Omental fat pad (tissue), 4 donors: ENCODE measurements around the gene DUSP16. TPM values are rescaled to one million over a fixed set of nuclear protein-coding genes. Genes with fewer than 3 reads are reported as not detected.
A peak's percentile ranks its signal among the peaks of the same experiment; 100 is the strongest.

Source experiments
- ATAC-seq: fragments of 150-250 bp; one replicate; pipeline ENCODE4 v1.9.1; 2016; ENCODE audit warnings: mild to moderate bottlenecking, moderate library complexity; ENCODE audit not compliant: low FRiP score
- DNase-seq: peaks from one replicate; pipeline ENCODE4 v3.0.0-alpha.2; 2019; ENCODE audit warnings: low spot score
- total RNA-seq, 4 donors: library from RNA; depleted of rRNA; stranded (reverse); fragments of >200 nt; gene quantifications; one replicate each; pipeline ENCODE4 v1.1.0, GENCODE V29; 2016
- TF ChIP-seq, protein P1 (sequence below), 3 donors: fragments of 450-650 bp; IDR thresholded peaks; one replicate each; pipeline ENCODE4 v1.5.1; 2016 to 2017; ENCODE audit warnings: antibody characterized with exemption in 3 of 3, mild to moderate bottlenecking in 3 of 3, moderate library complexity in 2 of 3

Gene DUSP16
- total RNA-seq, 4 donors from 2014 or later: 18.2 to 29.6 (median 18.7) TPM

DNA sequence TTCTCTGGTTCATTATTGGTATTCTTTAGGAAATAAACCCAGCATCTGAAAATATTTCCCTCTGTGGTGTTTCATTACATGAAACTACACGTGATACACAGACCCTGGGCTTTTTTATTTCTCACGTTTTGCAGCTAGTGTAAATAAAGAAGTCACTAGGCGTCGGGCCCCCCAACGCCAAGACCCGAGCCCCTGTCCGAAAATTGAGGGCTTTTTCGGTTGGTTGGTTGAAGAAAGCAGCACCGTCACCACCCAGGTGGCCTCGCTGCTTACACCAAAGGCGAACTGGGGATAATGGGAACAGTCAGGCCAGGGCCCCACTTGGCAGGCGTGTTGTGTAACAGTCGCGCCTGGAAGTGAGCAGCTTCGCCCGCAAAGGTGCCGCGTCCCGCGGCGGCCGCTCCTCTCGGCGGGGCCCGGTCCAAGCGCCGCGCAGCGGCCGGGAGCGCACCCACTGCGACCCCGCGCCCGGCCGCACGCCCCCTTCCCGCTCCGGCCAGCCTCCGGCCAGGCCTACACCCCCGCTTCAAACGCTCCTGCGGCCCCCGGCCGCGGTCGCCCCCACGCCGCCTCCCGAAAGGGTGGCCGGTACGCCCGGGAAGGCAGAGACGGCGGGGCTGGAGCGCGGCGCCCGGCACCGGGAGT lies 1.2 kb downstream of the DUSP16 start:
- DNase-seq (no peak), ATAC-seq (peak; percentile 26)
- TF ChIP-seq, protein P1, sequence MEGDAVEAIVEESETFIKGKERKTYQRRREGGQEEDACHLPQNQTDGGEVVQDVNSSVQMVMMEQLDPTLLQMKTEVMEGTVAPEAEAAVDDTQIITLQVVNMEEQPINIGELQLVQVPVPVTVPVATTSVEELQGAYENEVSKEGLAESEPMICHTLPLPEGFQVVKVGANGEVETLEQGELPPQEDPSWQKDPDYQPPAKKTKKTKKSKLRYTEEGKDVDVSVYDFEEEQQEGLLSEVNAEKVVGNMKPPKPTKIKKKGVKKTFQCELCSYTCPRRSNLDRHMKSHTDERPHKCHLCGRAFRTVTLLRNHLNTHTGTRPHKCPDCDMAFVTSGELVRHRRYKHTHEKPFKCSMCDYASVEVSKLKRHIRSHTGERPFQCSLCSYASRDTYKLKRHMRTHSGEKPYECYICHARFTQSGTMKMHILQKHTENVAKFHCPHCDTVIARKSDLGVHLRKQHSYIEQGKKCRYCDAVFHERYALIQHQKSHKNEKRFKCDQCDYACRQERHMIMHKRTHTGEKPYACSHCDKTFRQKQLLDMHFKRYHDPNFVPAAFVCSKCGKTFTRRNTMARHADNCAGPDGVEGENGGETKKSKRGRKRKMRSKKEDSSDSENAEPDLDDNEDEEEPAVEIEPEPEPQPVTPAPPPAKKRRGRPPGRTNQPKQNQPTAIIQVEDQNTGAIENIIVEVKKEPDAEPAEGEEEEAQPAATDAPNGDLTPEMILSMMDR (IDR thresholded peaks at IDR 0.05): no peak

- ATAC-seq: peak; percentile 72
- no peak for DNase-seq
- TF ChIP-seq, protein P1 (IDR thresholded peaks at IDR 0.05): no peak
Observed at GRCh38 chr12:12560587-12561370, 1.9 kb downstream of the DUSP16 start.

DNA sequence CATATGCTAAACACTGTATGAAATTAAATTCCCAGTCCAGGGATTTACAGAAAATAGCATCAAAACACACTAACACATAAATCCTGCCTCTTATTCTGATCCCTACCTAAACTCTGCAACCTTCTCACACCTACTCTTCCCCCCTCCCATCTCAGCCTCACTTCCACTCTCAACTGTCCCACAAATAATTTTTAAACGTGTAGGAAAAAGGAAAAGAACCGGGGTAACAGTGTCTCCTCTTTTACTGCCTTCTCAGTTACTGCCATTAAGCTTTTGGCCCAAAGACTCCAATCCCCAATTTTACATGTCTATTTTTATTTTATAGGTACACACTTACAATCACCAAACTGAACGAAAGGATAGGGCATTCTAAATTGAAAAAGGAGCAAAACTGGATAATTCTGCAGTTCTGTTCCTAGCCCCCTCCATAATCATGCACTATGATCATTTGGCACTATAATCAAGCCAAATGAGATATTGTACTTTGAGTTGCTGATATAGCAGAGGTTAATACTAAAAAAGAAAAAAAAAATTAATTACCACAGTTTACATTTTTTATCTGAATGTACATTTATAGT lies 2.9 kb downstream of the DUSP16 start:
- TF ChIP-seq, protein P1 (IDR thresholded peaks at IDR 0.05): no peak
- DNase-seq: no peak
- ATAC-seq: no peak

DNA sequence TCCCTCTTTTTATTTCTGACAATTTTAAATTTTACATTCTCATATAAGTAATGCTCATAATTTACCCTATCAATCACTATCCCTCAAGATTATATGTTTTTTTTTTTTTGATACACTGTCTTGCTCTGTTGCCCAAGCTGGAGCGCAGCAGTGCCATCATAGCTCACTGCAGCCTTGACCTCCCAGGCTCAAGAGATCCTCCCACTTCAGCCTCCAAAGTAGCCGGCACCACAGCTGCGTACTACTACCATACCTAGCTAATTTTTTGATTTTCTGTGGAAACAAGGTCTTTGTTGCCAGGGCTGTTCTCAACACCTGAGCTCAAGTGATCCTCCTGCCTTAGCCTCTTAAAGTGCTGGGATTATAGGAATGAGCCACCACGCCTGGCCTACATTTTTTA lies 4.4 kb downstream of the DUSP16 start:
- ATAC-seq: no peak
- TF ChIP-seq, protein P1 (IDR thresholded peaks at IDR 0.05): no peak

GRCh38 chr12:12557733-12558132 lies 4.9 kb downstream of the DUSP16 start:
- TF ChIP-seq, protein P1 (IDR thresholded peaks at IDR 0.05): no peak
- no peak for ATAC-seq
- DNase-seq: no peak

More for the DNA sequence above, 4.4 kb downstream of the DUSP16 start:
- no peak for DNase-seq

GRCh38 chr12:12555656-12556055 lies 7.0 kb downstream of the DUSP16 start:
- TF ChIP-seq, protein P1 (IDR thresholded peaks at IDR 0.05): no peak
- ATAC-seq: no peak
- DNase-seq: no peak
